Left ventricle myocardium inferior (tissue), 1 donor: ENCODE data around the gene SRL. TPM values are rescaled to one million over a fixed set of nuclear protein-coding genes. Genes with fewer than 3 reads are reported as not detected.

Experiments used
- DNase-seq: peaks from one replicate; pipeline ENCODE4 v3.0.0-alpha.2; 2020
- H3K27ac ChIP-seq: fragments of 200-600 bp; replicated peaks from 2 replicates; pipeline ENCODE4 v1.8.0; 2021
- H3K27me3 ChIP-seq: fragments of 200-600 bp; 2 replicates; pipeline ENCODE4 v1.8.0; 2021; ENCODE audit warnings: low read depth
- H3K36me3 ChIP-seq: fragments of 200-600 bp; 2 replicates; pipeline ENCODE4 v1.8.0; 2021
- H3K4me1 ChIP-seq: fragments of 200-600 bp; 2 replicates; pipeline ENCODE4 v1.8.0; 2021
- H3K4me3 ChIP-seq: fragments of 200-600 bp; 2 replicates; pipeline ENCODE4 v1.8.0; 2021; ENCODE audit warnings: mild to moderate bottlenecking, moderate library complexity
- H3K9me3 ChIP-seq: fragments of 200-600 bp; replicated peaks from 2 replicates; pipeline ENCODE4 v1.8.0; 2021
- intact Hi-C: fragments of 100-400 bp; cut with micrococcal nuclease; formaldehyde crosslinking; loops from one replicate; pipeline ENCODE4 v1.11.0; 2022
- total RNA-seq: library from RNA; stranded (reverse); fragmentation: NEBNext Ultra II Directional; extraction: Animal tissue kit (Norgen Biotek cat#: 25700); gene quantifications from one replicate; pipeline ENCODE4 v1.2.1, GENCODE V29; 2021
- TF ChIP-seq, protein P1 (sequence below): fragments of 200-600 bp; IDR thresholded peaks from 2 replicates; pipeline ENCODE4 v1.8.0; 2021; ENCODE audit warnings: antibody characterized with exemption, mild to moderate bottlenecking, borderline replicate concordance
- donor health status: DM: no; HTN: yes; CAD: no; lungs with severe emphysema.

Gene SRL
- total RNA-seq, 1 donor from 2014 or later = 445 TPM

GRCh38 chr16:4190086-4190485 is 51.8 kb downstream of the SRL start:
- H3K4me3 ChIP-seq = no peak overlapping the region
- no peaks in the 10 kb centered on the region for H3K9me3 ChIP-seq
- TF ChIP-seq, protein P1, sequence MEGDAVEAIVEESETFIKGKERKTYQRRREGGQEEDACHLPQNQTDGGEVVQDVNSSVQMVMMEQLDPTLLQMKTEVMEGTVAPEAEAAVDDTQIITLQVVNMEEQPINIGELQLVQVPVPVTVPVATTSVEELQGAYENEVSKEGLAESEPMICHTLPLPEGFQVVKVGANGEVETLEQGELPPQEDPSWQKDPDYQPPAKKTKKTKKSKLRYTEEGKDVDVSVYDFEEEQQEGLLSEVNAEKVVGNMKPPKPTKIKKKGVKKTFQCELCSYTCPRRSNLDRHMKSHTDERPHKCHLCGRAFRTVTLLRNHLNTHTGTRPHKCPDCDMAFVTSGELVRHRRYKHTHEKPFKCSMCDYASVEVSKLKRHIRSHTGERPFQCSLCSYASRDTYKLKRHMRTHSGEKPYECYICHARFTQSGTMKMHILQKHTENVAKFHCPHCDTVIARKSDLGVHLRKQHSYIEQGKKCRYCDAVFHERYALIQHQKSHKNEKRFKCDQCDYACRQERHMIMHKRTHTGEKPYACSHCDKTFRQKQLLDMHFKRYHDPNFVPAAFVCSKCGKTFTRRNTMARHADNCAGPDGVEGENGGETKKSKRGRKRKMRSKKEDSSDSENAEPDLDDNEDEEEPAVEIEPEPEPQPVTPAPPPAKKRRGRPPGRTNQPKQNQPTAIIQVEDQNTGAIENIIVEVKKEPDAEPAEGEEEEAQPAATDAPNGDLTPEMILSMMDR = no peak
- DNase-seq = no peak
- no peaks in the 10 kb centered on the region for H3K27me3 ChIP-seq
- peaks cover 32% of the 10 kb centered on the region for H3K4me1 ChIP-seq
- H3K36me3 ChIP-seq = peaks cover 37% of the 10 kb centered on the region
- intact Hi-C loops = no loop called here
- H3K27ac ChIP-seq = peak overlapping the region; percentile 60

DNA sequence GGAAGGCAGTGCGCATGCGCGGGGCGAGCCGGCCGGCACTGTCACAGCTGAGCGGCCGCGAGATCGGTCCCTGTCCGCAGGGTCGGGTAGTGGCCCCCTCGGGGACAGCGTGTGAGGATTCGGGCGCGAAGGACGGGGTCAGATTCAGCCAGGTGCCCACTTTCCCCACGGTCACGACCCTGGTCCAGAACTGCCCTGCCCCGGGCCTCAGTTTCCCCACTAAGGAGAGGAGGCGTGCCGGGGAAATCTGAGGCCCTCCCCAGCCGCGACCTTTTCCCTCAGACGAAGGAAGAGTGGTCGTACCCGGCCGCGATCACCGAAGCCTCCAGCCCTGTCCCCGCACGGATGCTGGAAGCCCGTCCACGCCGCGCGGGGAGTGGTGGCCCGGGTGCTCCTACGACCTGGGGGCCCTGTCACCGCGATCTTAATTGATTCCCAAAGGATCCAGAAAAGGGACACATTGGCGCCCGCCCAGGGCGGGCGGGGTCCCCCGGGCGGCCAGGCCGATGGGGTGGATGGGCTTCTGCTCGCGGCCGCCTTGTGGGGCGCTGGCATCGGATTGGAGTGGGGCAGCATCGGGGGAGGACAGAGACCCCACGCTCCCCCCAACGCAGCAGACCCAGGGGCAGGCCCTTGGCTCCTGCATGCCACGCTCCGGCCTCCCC is 57.7 kb downstream of the SRL start:
- peak overlapping the region; percentile 98 for H3K27ac ChIP-seq
- TF ChIP-seq, protein P1 = no peak
- intact Hi-C loops = no loop called here
- DNase-seq = no peak
- H3K4me3 ChIP-seq = peak overlapping the region; percentile 90
- H3K27me3 ChIP-seq = no peaks in the 10 kb centered on the region
- peaks cover 2% of the 10 kb centered on the region for H3K36me3 ChIP-seq
- no peaks in the 10 kb centered on the region for H3K9me3 ChIP-seq
- peaks cover 14% of the 10 kb centered on the region for H3K4me1 ChIP-seq

GRCh38 chr16:4183237-4184037 is 58.4 kb downstream of the SRL start:
- no peaks in the 10 kb centered on the region for H3K27me3 ChIP-seq
- no peaks in the 10 kb centered on the region for H3K9me3 ChIP-seq
- intact Hi-C loops = no loop called here
- DNase-seq = peak; percentile 91
- peaks cover 14% of the 10 kb centered on the region for H3K4me1 ChIP-seq
- H3K4me3 ChIP-seq = peak overlapping the region; percentile 90
- peaks cover 2% of the 10 kb centered on the region for H3K36me3 ChIP-seq
- TF ChIP-seq, protein P1 = peak; percentile 40
- H3K27ac ChIP-seq = peak overlapping the region; percentile 98

DNA sequence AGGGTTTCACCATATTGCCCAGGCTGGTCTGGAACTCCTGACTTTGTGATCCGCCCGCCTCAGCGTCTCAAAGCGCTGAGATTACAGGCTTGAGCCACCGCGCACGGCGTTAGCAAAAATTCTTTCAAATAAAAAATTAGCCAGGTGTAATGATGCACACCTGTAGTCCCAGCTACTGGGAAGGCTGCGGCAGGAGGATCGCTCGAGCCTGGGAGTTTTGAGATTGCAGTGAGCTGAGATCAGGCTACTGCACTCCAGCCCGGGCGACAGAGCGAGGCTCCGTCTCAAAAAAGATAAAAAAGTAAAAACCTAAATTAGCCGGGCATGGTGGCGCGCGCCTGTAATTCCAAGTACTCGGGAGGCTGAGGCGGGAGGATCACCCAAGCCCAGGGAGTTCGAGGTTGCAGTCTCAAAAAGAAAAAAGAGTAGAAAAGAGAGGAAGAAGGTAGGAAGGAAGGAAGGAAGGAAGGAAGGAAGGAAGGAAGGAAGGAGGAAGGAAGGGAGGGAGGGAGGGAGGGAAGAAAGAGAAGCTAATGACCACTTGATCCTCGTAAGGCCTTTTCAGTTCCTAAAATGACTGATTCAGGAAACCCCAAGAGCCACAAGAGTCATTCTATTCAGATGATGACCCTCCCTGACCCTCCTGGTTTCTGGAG is 59.2 kb downstream of the SRL start:
- DNase-seq = no peak
- Histone ChIP-seq H3K27me3 (no peaks in the 10 kb centered on the region), H3K27ac (peak overlapping the region; percentile 98), H3K36me3 (peaks cover 2% of the 10 kb centered on the region), H3K4me1 (peaks cover 14% of the 10 kb centered on the region), H3K4me3 (peak overlapping the region; percentile 90), H3K9me3 (no peaks in the 10 kb centered on the region)
- intact Hi-C loops = no loop called here
- TF ChIP-seq, protein P1 = no peak

GRCh38 chr16:4180511-4180910 is 61.4 kb downstream of the SRL start:
- TF ChIP-seq, protein P1 = no peak
- H3K4me3 ChIP-seq = no peak overlapping the region
- no peaks in the 10 kb centered on the region for H3K36me3 ChIP-seq
- H3K4me1 ChIP-seq = peaks cover 14% of the 10 kb centered on the region
- no peaks in the 10 kb centered on the region for H3K9me3 ChIP-seq
- no peak overlapping the region for H3K27ac ChIP-seq
- DNase-seq = no peak
- no peaks in the 10 kb centered on the region for H3K27me3 ChIP-seq
- intact Hi-C loops = no loop called here
